MM.1S (cell line): ENCODE measurements around the gene SUPT3H.

Source experiments
- EZH2 ChIP-seq: fragments of 300-600 bp; sonication (generic); optimal IDR thresholded peaks from 2 replicates; pipeline ENCODE3; 2017; ENCODE audit warnings: low read depth, mild to moderate bottlenecking, antibody characterized with exemption, low read length, mixed read lengths
- EZH2phosphoT487 ChIP-seq: fragments of 300-600 bp; sonication (generic); IDR thresholded peaks from 2 replicates; pipeline ENCODE4 v1.6.1; 2018; ENCODE audit warnings: antibody characterized with exemption, low read length
- TF ChIP-seq, protein P1 (sequence below): fragments of 300-600 bp; sonication (generic); IDR thresholded peaks from 2 replicates; pipeline ENCODE4 v1.5.1; 2016; ENCODE audit warnings: antibody characterized with exemption, low read length, mixed read lengths

DNA sequence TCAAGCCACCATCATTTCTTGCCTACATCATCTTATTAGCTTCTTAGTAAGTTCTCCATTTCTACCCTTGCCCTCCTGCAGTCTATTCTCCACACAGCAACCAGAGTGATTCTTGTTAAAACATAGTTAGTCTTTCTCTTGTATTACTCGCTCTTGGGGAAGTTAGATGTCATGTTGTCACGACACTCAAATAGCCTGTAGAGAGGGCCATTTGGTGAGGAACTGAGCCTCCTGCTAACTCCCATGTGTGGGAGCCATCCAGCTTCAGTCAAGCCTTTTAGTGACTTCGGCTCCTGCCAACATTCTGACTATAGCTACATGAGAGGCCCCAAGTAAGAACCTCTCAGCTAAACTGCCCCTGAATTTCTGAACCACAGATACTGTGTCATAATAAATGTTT is 594.8 kb downstream of the SUPT3H start:
- TF ChIP-seq, protein P1, sequence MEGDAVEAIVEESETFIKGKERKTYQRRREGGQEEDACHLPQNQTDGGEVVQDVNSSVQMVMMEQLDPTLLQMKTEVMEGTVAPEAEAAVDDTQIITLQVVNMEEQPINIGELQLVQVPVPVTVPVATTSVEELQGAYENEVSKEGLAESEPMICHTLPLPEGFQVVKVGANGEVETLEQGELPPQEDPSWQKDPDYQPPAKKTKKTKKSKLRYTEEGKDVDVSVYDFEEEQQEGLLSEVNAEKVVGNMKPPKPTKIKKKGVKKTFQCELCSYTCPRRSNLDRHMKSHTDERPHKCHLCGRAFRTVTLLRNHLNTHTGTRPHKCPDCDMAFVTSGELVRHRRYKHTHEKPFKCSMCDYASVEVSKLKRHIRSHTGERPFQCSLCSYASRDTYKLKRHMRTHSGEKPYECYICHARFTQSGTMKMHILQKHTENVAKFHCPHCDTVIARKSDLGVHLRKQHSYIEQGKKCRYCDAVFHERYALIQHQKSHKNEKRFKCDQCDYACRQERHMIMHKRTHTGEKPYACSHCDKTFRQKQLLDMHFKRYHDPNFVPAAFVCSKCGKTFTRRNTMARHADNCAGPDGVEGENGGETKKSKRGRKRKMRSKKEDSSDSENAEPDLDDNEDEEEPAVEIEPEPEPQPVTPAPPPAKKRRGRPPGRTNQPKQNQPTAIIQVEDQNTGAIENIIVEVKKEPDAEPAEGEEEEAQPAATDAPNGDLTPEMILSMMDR = no peak
- TF ChIP-seq EZH2phosphoT487 = no peak
- TF ChIP-seq EZH2 = no peak
